HepG2 (cell line): ENCODE measurements around the gene KRTAP10-5. TPM values are rescaled to one million over a fixed set of nuclear protein-coding genes. Genes with fewer than 3 reads are reported as not detected.
A peak's percentile ranks its signal among the peaks of the same experiment; 100 is the strongest.

Experiments used
- ATRX ChIP-seq: sonication (generic); formaldehyde crosslinking; IDR thresholded peaks from 2 replicates; pipeline ENCODE4 v1.4.0; 2020; ENCODE audit warnings: missing genetic modification reagents, borderline replicate concordance
- KLF9 ChIP-seq: IDR thresholded peaks from 2 replicates; pipeline ENCODE4 v1.6.1; 2016; ENCODE audit warnings: low read depth
- TARDBP ChIP-seq: sonication (generic); formaldehyde crosslinking; IDR thresholded peaks from 2 replicates; pipeline ENCODE4 v1.8.0; 2022; ENCODE audit warnings: mild to moderate bottlenecking, missing genetic modification reagents
- ZBTB7A ChIP-seq: sonication (generic); formaldehyde crosslinking; IDR thresholded peaks from 2 replicates; pipeline ENCODE4 v1.8.0; 2022; ENCODE audit warnings: mild to moderate bottlenecking, missing genetic modification reagents
- ZBTB7B ChIP-seq: sonication (generic); formaldehyde crosslinking; IDR thresholded peaks from 2 replicates; pipeline ENCODE4 v1.4.0; 2020; ENCODE audit warnings: missing genetic modification reagents
- ZNF317 ChIP-seq: sonication (generic); formaldehyde crosslinking; IDR thresholded peaks from 2 replicates; pipeline ENCODE4 v1.5.0; 2020; ENCODE audit warnings: mild to moderate bottlenecking, missing genetic modification reagents
- ZNF550 ChIP-seq: sonication (generic); formaldehyde crosslinking; IDR thresholded peaks from 2 replicates; pipeline ENCODE4 v1.4.0; 2020; ENCODE audit warnings: mild to moderate bottlenecking, missing genetic modification reagents, borderline replicate concordance
- polyA plus RNA-seq, 8 experiments: library from polyadenylated mRNA; depleted of rRNA in 3 of 8; stranded (reverse) in 7 of 8; unstranded in 1 of 8; fragments of >200 nt; fragmentation: Illumina TruSeq in 4 of 8; extraction: Trizol in 4 of 8; gene quantifications; 2 replicates each; pipeline versions ENCODE4 v1.2.1 to v1.2.3, GENCODE V29; 2011 to 2016; ENCODE audit warnings: low read depth in 4 of 8, missing spikeins in 1 of 8, mixed read lengths in 1 of 8; ENCODE audit not compliant: insufficient read depth in 1 of 8
- total RNA-seq, 5 experiments: library from RNA; depleted of rRNA; stranded (reverse); fragments of >200 nt; fragmentation: Illumina TruSeq; extraction: Trizol; gene quantifications; 2 replicates each; pipeline ENCODE4 v1.2.3, GENCODE V29; 2016; ENCODE audit warnings: low read depth in 1 of 5
- TF ChIP-seq, protein P1 (sequence below): sonication (generic); formaldehyde crosslinking; IDR thresholded peaks from 2 replicates; pipeline ENCODE4 v1.5.0; 2020; ENCODE audit warnings: mild to moderate bottlenecking, missing genetic modification reagents, borderline replicate concordance
- TF ChIP-seq, protein P2 (sequence below): sonication (generic); formaldehyde crosslinking; IDR thresholded peaks from 2 replicates; pipeline ENCODE4 v1.5.0; 2020; ENCODE audit warnings: missing genetic modification reagents, mild to moderate bottlenecking, borderline replicate concordance
- TF ChIP-seq, protein P3 (sequence below): sonication (generic); formaldehyde crosslinking; IDR thresholded peaks from 2 replicates; pipeline ENCODE4 v1.8.1; 2023; ENCODE audit warnings: mild to moderate bottlenecking, missing genetic modification reagents
- TF ChIP-seq, protein P4 (sequence below): sonication (generic); formaldehyde crosslinking; IDR thresholded peaks from 2 replicates; pipeline ENCODE4 v1.4.0; 2020; ENCODE audit warnings: missing genetic modification reagents
- TF ChIP-seq, protein P5 (sequence below): sonication (generic); formaldehyde crosslinking; IDR thresholded peaks from 2 replicates; pipeline ENCODE4 v1.4.0; 2020; ENCODE audit warnings: missing genetic modification reagents, mild to moderate bottlenecking, borderline replicate concordance

KRTAP10-5 gene
- total and polyA plus RNA-seq, 2 of the 13 experiments (the other 11 are each of a cell fraction or from before 2014, with no cell fraction given) = not detected

DNA sequence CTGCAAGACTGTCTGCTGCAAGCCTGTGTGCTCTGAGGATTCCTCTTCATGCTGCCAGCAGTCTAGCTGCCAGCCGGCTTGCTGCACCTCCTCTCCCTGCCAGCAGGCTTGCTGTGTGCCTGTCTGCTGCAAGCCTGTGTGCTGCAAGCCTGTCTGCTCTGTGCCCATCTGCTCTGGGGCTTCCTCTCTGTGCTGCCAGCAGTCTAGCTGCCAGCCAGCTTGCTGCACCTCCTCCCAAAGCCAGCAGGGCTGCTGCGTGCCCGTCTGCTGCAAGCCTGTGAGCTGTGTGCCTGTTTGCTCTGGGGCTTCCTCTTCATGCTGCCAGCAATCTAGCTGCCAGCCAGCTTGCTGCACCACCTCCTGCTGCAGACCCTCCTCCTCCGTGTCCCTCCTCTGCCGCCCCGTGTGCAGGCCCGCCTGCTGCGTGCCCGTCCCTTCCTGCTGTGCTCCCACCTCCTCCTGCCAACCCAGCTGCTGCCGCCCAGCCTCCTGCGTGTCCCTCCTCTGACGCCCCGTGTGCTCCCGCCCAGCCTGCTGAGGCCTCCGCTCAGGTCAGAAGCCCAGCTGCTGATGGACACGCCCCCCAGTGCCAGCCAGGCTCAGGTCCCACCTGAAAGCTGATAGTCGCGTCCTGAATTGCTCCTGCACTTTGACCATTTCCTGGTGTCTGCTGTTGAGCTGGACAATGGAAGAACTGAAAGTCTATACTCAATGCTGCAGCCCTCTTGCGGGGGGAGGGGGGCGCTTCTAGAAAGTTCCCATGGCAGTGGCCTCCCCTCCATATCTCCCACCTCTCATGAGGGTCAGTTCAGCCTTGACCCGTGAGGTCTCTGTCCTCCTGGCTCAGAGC lies 5.7 kb downstream of the KRTAP10-5 start (continued):
- TF ChIP-seq, protein P1, sequence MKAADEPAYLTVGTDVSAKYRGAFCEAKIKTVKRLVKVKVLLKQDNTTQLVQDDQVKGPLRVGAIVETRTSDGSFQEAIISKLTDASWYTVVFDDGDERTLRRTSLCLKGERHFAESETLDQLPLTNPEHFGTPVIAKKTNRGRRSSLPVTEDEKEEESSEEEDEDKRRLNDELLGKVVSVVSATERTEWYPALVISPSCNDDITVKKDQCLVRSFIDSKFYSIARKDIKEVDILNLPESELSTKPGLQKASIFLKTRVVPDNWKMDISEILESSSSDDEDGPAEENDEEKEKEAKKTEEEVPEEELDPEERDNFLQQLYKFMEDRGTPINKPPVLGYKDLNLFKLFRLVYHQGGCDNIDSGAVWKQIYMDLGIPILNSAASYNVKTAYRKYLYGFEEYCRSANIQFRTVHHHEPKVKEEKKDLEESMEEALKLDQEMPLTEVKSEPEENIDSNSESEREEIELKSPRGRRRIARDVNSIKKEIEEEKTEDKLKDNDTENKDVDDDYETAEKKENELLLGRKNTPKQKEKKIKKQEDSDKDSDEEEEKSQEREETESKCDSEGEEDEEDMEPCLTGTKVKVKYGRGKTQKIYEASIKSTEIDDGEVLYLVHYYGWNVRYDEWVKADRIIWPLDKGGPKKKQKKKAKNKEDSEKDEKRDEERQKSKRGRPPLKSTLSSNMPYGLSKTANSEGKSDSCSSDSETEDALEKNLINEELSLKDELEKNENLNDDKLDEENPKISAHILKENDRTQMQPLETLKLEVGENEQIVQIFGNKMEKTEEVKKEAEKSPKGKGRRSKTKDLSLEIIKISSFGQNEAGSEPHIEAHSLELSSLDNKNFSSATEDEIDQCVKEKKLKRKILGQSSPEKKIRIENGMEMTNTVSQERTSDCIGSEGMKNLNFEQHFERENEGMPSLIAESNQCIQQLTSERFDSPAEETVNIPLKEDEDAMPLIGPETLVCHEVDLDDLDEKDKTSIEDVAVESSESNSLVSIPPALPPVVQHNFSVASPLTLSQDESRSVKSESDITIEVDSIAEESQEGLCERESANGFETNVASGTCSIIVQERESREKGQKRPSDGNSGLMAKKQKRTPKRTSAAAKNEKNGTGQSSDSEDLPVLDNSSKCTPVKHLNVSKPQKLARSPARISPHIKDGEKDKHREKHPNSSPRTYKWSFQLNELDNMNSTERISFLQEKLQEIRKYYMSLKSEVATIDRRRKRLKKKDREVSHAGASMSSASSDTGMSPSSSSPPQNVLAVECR (CRISPR knock-in tag) = peak; percentile 52; the same call in 1 of the 2 replicates
- TF ChIP-seq, protein P2, sequence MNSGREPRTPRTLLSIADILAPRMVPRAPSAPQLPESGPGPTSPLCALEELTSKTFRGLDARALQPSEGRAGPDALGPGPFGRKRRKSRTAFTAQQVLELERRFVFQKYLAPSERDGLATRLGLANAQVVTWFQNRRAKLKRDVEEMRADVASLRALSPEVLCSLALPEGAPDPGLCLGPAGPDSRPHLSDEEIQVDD (CRISPR knock-in tag) = no peak
- TF ChIP-seq KLF9 (CRISPR knock-in tag) (0 out of 2 replicates have a peak, but pooled peaks have one; percentile 69), TARDBP (peak; percentile 67), ZBTB7B (CRISPR knock-in tag) (0 out of 2 replicates have a peak, but pooled peaks have one; percentile 38), ZBTB7A (CRISPR knock-in tag) (no peak), ZNF550 (no peak), ZNF317 (peak; percentile 100), ATRX (CRISPR knock-in tag) (no peak)
- TF ChIP-seq, protein P3, sequence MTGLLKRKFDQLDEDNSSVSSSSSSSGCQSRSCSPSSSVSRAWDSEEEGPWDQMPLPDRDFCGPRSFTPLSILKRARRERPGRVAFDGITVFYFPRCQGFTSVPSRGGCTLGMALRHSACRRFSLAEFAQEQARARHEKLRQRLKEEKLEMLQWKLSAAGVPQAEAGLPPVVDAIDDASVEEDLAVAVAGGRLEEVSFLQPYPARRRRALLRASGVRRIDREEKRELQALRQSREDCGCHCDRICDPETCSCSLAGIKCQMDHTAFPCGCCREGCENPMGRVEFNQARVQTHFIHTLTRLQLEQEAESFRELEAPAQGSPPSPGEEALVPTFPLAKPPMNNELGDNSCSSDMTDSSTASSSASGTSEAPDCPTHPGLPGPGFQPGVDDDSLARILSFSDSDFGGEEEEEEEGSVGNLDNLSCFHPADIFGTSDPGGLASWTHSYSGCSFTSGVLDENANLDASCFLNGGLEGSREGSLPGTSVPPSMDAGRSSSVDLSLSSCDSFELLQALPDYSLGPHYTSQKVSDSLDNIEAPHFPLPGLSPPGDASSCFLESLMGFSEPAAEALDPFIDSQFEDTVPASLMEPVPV = no peak
- TF ChIP-seq, protein P4, sequence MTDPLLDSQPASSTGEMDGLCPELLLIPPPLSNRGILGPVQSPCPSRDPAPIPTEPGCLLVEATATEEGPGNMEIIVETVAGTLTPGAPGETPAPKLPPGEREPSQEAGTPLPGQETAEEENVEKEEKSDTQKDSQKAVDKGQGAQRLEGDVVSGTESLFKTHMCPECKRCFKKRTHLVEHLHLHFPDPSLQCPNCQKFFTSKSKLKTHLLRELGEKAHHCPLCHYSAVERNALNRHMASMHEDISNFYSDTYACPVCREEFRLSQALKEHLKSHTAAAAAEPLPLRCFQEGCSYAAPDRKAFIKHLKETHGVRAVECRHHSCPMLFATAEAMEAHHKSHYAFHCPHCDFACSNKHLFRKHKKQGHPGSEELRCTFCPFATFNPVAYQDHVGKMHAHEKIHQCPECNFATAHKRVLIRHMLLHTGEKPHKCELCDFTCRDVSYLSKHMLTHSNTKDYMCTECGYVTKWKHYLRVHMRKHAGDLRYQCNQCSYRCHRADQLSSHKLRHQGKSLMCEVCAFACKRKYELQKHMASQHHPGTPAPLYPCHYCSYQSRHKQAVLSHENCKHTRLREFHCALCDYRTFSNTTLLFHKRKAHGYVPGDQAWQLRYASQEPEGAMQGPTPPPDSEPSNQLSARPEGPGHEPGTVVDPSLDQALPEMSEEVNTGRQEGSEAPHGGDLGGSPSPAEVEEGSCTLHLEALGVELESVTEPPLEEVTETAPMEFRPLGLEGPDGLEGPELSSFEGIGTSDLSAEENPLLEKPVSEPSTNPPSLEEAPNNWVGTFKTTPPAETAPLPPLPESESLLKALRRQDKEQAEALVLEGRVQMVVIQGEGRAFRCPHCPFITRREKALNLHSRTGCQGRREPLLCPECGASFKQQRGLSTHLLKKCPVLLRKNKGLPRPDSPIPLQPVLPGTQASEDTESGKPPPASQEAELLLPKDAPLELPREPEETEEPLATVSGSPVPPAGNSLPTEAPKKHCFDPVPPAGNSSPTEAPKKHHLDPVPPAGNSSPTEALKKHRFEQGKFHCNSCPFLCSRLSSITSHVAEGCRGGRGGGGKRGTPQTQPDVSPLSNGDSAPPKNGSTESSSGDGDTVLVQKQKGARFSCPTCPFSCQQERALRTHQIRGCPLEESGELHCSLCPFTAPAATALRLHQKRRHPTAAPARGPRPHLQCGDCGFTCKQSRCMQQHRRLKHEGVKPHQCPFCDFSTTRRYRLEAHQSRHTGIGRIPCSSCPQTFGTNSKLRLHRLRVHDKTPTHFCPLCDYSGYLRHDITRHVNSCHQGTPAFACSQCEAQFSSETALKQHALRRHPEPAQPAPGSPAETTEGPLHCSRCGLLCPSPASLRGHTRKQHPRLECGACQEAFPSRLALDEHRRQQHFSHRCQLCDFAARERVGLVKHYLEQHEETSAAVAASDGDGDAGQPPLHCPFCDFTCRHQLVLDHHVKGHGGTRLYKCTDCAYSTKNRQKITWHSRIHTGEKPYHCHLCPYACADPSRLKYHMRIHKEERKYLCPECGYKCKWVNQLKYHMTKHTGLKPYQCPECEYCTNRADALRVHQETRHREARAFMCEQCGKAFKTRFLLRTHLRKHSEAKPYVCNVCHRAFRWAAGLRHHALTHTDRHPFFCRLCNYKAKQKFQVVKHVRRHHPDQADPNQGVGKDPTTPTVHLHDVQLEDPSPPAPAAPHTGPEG (CRISPR knock-in tag) = no peak
- TF ChIP-seq, protein P5, sequence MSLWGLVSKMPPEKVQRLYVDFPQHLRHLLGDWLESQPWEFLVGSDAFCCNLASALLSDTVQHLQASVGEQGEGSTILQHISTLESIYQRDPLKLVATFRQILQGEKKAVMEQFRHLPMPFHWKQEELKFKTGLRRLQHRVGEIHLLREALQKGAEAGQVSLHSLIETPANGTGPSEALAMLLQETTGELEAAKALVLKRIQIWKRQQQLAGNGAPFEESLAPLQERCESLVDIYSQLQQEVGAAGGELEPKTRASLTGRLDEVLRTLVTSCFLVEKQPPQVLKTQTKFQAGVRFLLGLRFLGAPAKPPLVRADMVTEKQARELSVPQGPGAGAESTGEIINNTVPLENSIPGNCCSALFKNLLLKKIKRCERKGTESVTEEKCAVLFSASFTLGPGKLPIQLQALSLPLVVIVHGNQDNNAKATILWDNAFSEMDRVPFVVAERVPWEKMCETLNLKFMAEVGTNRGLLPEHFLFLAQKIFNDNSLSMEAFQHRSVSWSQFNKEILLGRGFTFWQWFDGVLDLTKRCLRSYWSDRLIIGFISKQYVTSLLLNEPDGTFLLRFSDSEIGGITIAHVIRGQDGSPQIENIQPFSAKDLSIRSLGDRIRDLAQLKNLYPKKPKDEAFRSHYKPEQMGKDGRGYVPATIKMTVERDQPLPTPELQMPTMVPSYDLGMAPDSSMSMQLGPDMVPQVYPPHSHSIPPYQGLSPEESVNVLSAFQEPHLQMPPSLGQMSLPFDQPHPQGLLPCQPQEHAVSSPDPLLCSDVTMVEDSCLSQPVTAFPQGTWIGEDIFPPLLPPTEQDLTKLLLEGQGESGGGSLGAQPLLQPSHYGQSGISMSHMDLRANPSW (CRISPR knock-in tag) = no peak
